H1 (cell line): ENCODE results near the gene ZC4H2. TPM values are rescaled to one million over a fixed set of nuclear protein-coding genes. Genes with fewer than 3 reads are reported as not detected.

Experiments
- CTCF ChIA-PET: fragments of 300-600 bp; sonication (Branson Sonifier 250); formaldehyde crosslinking; loops from one replicate; lab custom pipeline; 2021; ENCODE audit not compliant: partially characterized antibody; lab: Charles Lee
- POLR2A ChIA-PET: fragments of 300-600 bp; sonication (Branson Sonifier 250); formaldehyde crosslinking; loops from one replicate; lab custom pipeline; 2021; ENCODE audit warnings: inconsistent platforms; ENCODE audit not compliant: partially characterized antibody; lab: Charles Lee
- DNase-seq, 2 experiments: peaks; one replicate each; pipeline versions ENCODE4 v3.0.0 to v3.0.0-alpha.2; 2010 to 2022; ENCODE audit warnings: low spot score in 2 of 2, low read depth in 1 of 2, mixed read lengths in 1 of 2
- FAIRE-seq: peaks from 2 replicates; lab custom pipeline; 2011; peaks lifted over from hg19 to GRCh38; lab: Jason Lieb, UNC
- H2AFZ ChIP-seq: 2 replicates; pipeline ENCODE4 v1.8.1; 2012; ENCODE audit warnings: low read length, inconsistent platforms
- H2AK5ac ChIP-seq: 2 replicates; pipeline ENCODE4 v1.6.1; 2013; ENCODE audit warnings: low read depth, low read length
- H2BK120ac ChIP-seq: replicated peaks from 2 replicates; pipeline ENCODE3; 2013; ENCODE audit warnings: low read depth, low read length, inconsistent platforms
- H2BK12ac ChIP-seq: 2 replicates; pipeline ENCODE4 v1.6.1; 2013; ENCODE audit warnings: low read depth, low read length
- H2BK15ac ChIP-seq: 2 replicates; pipeline ENCODE4 v1.6.1; 2013; ENCODE audit warnings: low read length
- H2BK20ac ChIP-seq: 2 replicates; pipeline ENCODE4 v1.6.1; 2013; ENCODE audit warnings: low read length
- H2BK5ac ChIP-seq: 2 replicates; pipeline ENCODE4 v1.6.1; 2013; ENCODE audit warnings: low read depth, low read length
- H3K14ac ChIP-seq: 2 replicates; pipeline ENCODE4 v1.6.1; 2013; ENCODE audit warnings: inconsistent platforms; ENCODE audit not compliant: insufficient read length
- H3K18ac ChIP-seq: 2 replicates; pipeline ENCODE4 v1.6.1; 2013; ENCODE audit warnings: low read length; ENCODE audit errors: extremely low read depth
- H3K23ac ChIP-seq: 2 replicates; pipeline ENCODE4 v1.6.1; 2013; ENCODE audit warnings: inconsistent platforms; ENCODE audit not compliant: insufficient read length
- H3K23me2 ChIP-seq: 2 replicates; pipeline ENCODE4 v1.6.1; 2013; ENCODE audit warnings: low read depth, low read length
- H3K27ac ChIP-seq: 2 replicates; pipeline ENCODE4 v1.6.1; 2011; ENCODE audit warnings: low read depth, low read length, inconsistent platforms
- H3K27me3 ChIP-seq, 4 experiments: replicated peaks in 1 of 4; 1 replicate in 1 of 4; 2 replicates in 3 of 4; pipeline versions ENCODE4 v1.6.1 to v1.8.1; 2011 to 2013; ENCODE audit warnings: low read length in 3 of 4, mild to moderate bottlenecking in 3 of 4, inconsistent platforms in 2 of 4, mixed read lengths in 2 of 4, moderate library complexity in 1 of 4; ENCODE audit not compliant: control insufficient read depth in 3 of 4, insufficient read depth in 3 of 4; ENCODE audit errors: extremely low read depth in 1 of 4
- H3K36me3 ChIP-seq, 4 experiments: 2 replicates each; pipeline versions ENCODE4 v1.6.1 to v1.8.1; 2011 to 2013; ENCODE audit warnings: mild to moderate bottlenecking in 4 of 4, low read length in 3 of 4, moderate library complexity in 2 of 4, control low read depth in 1 of 4, inconsistent platforms in 1 of 4; ENCODE audit not compliant: insufficient read depth in 4 of 4, control insufficient read depth in 2 of 4
- H3K4ac ChIP-seq: replicated peaks from 2 replicates; pipeline ENCODE3; 2013; ENCODE audit warnings: low read length, low read depth, mixed read lengths, inconsistent platforms; ENCODE audit not compliant: insufficient read length
- H3K4me1 ChIP-seq, 4 experiments: replicated peaks in 1 of 4; 1 replicate in 1 of 4; 2 replicates in 3 of 4; pipeline versions ENCODE4 v1.6.1 to v1.8.1; 2011 to 2013; ENCODE audit warnings: low read length in 3 of 4, inconsistent platforms in 2 of 4, mixed read lengths in 1 of 4; ENCODE audit not compliant: insufficient read depth in 4 of 4, control insufficient read depth in 3 of 4
- H3K4me2 ChIP-seq, 2 experiments: 2 replicates each; pipeline versions ENCODE4 v1.6.1 to v1.8.1; 2011 to 2013; ENCODE audit warnings: low read depth in 2 of 2, low read length in 2 of 2, control low read depth in 1 of 2, inconsistent platforms in 1 of 2, mild to moderate bottlenecking in 1 of 2; ENCODE audit not compliant: insufficient read depth in 1 of 2
- H3K4me3 ChIP-seq, 4 experiments: fragments of 200-600, 300-600 bp in 1 of 4; sonication (generic), shearing (Covaris generic), sonication (Bioruptor Twin) in 1 of 4; 2 replicates each; pipeline versions ENCODE4 v1.5.1 to v1.8.1; 2011 to 2016; ENCODE audit warnings: low read length in 4 of 4, low read depth in 3 of 4, control low read depth in 2 of 4, inconsistent platforms in 2 of 4, mild to moderate bottlenecking in 2 of 4, mixed read lengths in 1 of 4, moderate library complexity in 1 of 4; ENCODE audit not compliant: insufficient read depth in 2 of 4; ENCODE audit errors: extremely low read depth in 1 of 4
- H3K56ac ChIP-seq: replicated peaks from 2 replicates; pipeline ENCODE3; 2013; ENCODE audit warnings: low read depth, mild to moderate bottlenecking, mixed read lengths, low read length, inconsistent platforms; ENCODE audit not compliant: insufficient read length
- H3K79me1 ChIP-seq: 2 replicates; pipeline ENCODE4 v1.6.1; 2013; ENCODE audit warnings: low read depth, low read length, control low read depth
- H3K79me2 ChIP-seq, 2 experiments: 2 replicates each; pipeline versions ENCODE4 v1.6.1 to v1.8.1; 2012 to 2013; ENCODE audit warnings: low read length in 2 of 2, mild to moderate bottlenecking in 2 of 2, inconsistent platforms in 1 of 2; ENCODE audit not compliant: insufficient read depth in 2 of 2, control insufficient read depth in 1 of 2
- H3K9ac ChIP-seq, 4 experiments: replicated peaks in 1 of 4; 1 replicate in 1 of 4; 2 replicates in 3 of 4; pipeline versions ENCODE4 v1.6.1 to v1.8.1; 2011 to 2013; ENCODE audit warnings: low read depth in 3 of 4, low read length in 3 of 4, control low read depth in 2 of 4, mild to moderate bottlenecking in 2 of 4, moderate library complexity in 2 of 4, inconsistent platforms in 1 of 4; ENCODE audit errors: extremely low read depth in 1 of 4
- H3K9me3 ChIP-seq, 2 experiments: 2 replicates each; pipeline versions ENCODE4 v1.6.1 to v1.8.1; 2012 to 2013; ENCODE audit warnings: mild to moderate bottlenecking in 2 of 2, moderate library complexity in 2 of 2, control low read depth in 1 of 2, inconsistent platforms in 1 of 2, low read depth in 1 of 2, low read length in 1 of 2, mixed read lengths in 1 of 2; ENCODE audit not compliant: insufficient read depth in 2 of 2
- H4K20me1 ChIP-seq, 2 experiments: replicated peaks in 1 of 2; 2 replicates each; pipeline versions ENCODE3 to v1.8.1; 2011 to 2013; ENCODE audit warnings: inconsistent platforms in 2 of 2, low read length in 2 of 2, mild to moderate bottlenecking in 1 of 2; ENCODE audit not compliant: insufficient read depth in 2 of 2, control insufficient read depth in 1 of 2
- H4K5ac ChIP-seq: 2 replicates; pipeline ENCODE4 v1.6.1; 2013; ENCODE audit warnings: low read length, low read depth, mixed read lengths, inconsistent platforms; ENCODE audit not compliant: insufficient read length
- H4K8ac ChIP-seq: 2 replicates; pipeline ENCODE4 v1.8.0; 2013; ENCODE audit warnings: mild to moderate bottlenecking, moderate library complexity, low read length, inconsistent platforms; ENCODE audit not compliant: insufficient read depth; ENCODE audit errors: extremely low read depth
- H4K91ac ChIP-seq: replicated peaks from 2 replicates; pipeline ENCODE3; 2013; ENCODE audit warnings: low read length, mixed read lengths, inconsistent platforms; ENCODE audit not compliant: insufficient read length
- CBX5 ChIP-seq: fragments of 300-800, 300-1000 bp; sonication (generic); IDR thresholded peaks from 2 replicates; pipeline ENCODE4 v1.7.1; 2016; ENCODE audit warnings: antibody characterized with exemption, low read length, low read depth
- RAD21 ChIP-seq, 2 experiments: IDR thresholded peaks in 1 of 2; conservative IDR thresholded peaks in 1 of 2; 2 replicates each; pipeline ENCODE4 v1.6.1; 2011; ENCODE audit warnings: low read depth in 2 of 2, low read length in 2 of 2, improper control_type of control experiment in 1 of 2, inconsistent platforms in 1 of 2, mild to moderate bottlenecking in 1 of 2, moderate library complexity in 1 of 2
- WGBS, 2 experiments: shearing (Covaris generic) in 1 of 2; methylation state at CpG; one replicate each; pipeline versions ENCODE4 v1.1.6 to v1.1.7; 2013 to 2015; ENCODE audit warnings: low lambda C conversion rate in 2 of 2, mixed read lengths in 2 of 2, inconsistent platforms in 1 of 2, low coverage in 1 of 2, missing lambda C conversion rate in 1 of 2; ENCODE audit not compliant: insufficient replicate concordance in 2 of 2, insufficient coverage in 1 of 2, insufficient read length in 1 of 2; ENCODE audit errors: extremely low coverage in 1 of 2, missing lambda C conversion rate in 1 of 2; 5-methylcytosine and 5-hydroxymethylcytosine counted together
- polyA plus RNA-seq, 7 experiments: library from polyadenylated mRNA; depleted of rRNA in 3 of 7; stranded (reverse) in 5 of 7; unstranded in 2 of 7; fragments of >200 nt in 5 of 7; fragments of 200-250 nt in 2 of 7; gene quantifications; 1 replicate in 5 of 7; 2 replicates in 1 of 7; 4 replicates in 1 of 7; pipeline versions ENCODE4 v1.2.1 to v1.2.3, GENCODE V29; 2011 to 2013; ENCODE audit warnings: missing spikeins in 2 of 7, mixed read lengths in 2 of 7
- total RNA-seq: library from RNA; stranded (reverse); fragmentation: NEBNext Ultra II Directional; extraction: Animal tissue kit (Norgen Biotek cat#: 25700); gene quantifications from 2 replicates; pipeline ENCODE4 v1.2.1, GENCODE V29; 2021
- TF ChIP-seq, protein P1 (sequence below), 3 experiments: IDR thresholded peaks; 1 replicate in 2 of 3; 2 replicates in 1 of 3; pipeline versions ENCODE4 v1.5.1 to v1.6.1; 2011; ENCODE audit warnings: low read length in 3 of 3, mild to moderate bottlenecking in 3 of 3, inconsistent platforms in 2 of 3, low read depth in 1 of 3, moderate library complexity in 1 of 3; ENCODE audit not compliant: insufficient read depth in 1 of 3; ENCODE audit errors: control extremely low read depth in 1 of 3

ZC4H2 gene
- total and polyA plus RNA-seq, 2 of the 8 experiments (the other 6 are each of a cell fraction or from before 2014, with no cell fraction given): 25.9 to 29.3 TPM

DNA sequence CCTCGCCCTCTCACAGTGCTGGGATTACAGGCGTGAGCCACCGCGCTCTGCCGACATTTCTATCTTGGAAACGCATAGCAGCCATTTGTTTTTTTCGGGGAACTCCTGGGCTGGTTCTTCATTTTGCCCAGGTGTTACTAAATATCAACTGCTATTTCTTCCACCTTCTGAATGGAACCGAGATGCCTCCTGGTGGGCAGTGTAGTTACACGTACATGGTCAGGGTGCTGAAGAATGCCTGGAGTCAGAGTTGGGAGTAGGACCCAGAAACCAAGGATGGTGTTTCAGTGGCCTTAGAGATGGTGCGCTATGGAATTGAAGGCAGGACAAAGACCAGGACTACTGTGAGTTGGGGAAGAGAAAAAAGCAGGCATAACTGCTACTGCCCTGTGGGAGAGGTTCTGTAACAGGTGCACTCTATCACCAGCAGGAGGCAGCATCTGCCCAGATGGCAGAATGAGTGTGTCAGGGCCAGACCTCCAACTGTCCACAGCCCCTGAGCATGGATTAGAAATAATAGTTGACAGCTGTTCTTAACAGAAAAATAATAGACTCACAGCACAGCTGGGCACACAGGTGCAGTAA is 81.7 kb downstream of the ZC4H2 start:
- H2BK15ac ChIP-seq: no peak overlapping the region
- no peak overlapping the region for H3K23ac ChIP-seq

More for the DNA sequence above, 81.7 kb downstream of the ZC4H2 start:
- peak; percentile 92 for FAIRE-seq
- Histone ChIP-seq H4K5ac (no peak overlapping the region), H2BK5ac (no peak overlapping the region; the same call in 1 of the 2 replicates), H2BK120ac (no peak overlapping the region), H3K27me3 (no peaks in the 10 kb centered on the region), H3K4me3 (no peak overlapping the region), H3K14ac (no peak overlapping the region), H3K9ac (no peak overlapping the region), H4K20me1 (no peaks in the 10 kb centered on the region), H2BK12ac (no peak overlapping the region; the same call in 1 of the 2 replicates), H3K36me3 (no peaks in the 10 kb centered on the region), H3K56ac (no peak overlapping the region), H4K91ac (no peak overlapping the region), H3K23me2 (no peaks in the 10 kb centered on the region; the same call in 1 of the 2 replicates), H3K18ac (no peak overlapping the region), H3K79me1 (no peaks in the 10 kb centered on the region)
- WGBS, 2 experiments: 86% methylated on average over 6 of the region's 10 CpGs; no CpG with 5 or more reads in 1 of the 2 experiments
- POLR2A ChIA-PET: no interaction called here
- CTCF ChIA-PET: no interaction called here
- peak; percentile 82 to 84 for TF ChIP-seq RAD21 (IDR thresholded peaks at IDR 0.05 in 1 of 2, conservative IDR thresholded peaks at IDR 0.05 in 1 of 2; ENCODE audit: low read depth in 2 of 2, low read length in 2 of 2)
- TF ChIP-seq CBX5: no peak
- TF ChIP-seq, protein P1, sequence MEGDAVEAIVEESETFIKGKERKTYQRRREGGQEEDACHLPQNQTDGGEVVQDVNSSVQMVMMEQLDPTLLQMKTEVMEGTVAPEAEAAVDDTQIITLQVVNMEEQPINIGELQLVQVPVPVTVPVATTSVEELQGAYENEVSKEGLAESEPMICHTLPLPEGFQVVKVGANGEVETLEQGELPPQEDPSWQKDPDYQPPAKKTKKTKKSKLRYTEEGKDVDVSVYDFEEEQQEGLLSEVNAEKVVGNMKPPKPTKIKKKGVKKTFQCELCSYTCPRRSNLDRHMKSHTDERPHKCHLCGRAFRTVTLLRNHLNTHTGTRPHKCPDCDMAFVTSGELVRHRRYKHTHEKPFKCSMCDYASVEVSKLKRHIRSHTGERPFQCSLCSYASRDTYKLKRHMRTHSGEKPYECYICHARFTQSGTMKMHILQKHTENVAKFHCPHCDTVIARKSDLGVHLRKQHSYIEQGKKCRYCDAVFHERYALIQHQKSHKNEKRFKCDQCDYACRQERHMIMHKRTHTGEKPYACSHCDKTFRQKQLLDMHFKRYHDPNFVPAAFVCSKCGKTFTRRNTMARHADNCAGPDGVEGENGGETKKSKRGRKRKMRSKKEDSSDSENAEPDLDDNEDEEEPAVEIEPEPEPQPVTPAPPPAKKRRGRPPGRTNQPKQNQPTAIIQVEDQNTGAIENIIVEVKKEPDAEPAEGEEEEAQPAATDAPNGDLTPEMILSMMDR (IDR thresholded peaks at IDR 0.05; ENCODE audit: control extremely low read depth in 1 of 3, insufficient read depth in 1 of 3, low read depth in 1 of 3, low read length in 3 of 3): peak; percentile 69 to 80 (median 72)
- TF ChIP-seq, all 59 proteins: peak for 2
- Histone ChIP-seq H3K4me1 (no peaks in the 10 kb centered on the region), H3K4ac (no peak overlapping the region), H2BK20ac (no peak overlapping the region), H3K9me3 (peaks cover 6 to 11% of the 10 kb centered on the region in 2 experiments; a peak in 1 of 4 replicates), H3K79me2 (no peaks in the 10 kb centered on the region), H3K27ac (no peak overlapping the region), H2AFZ (no peak overlapping the region), H2AK5ac (no peak overlapping the region), H4K8ac (no peak overlapping the region), H3K4me2 (no peak overlapping the region)
- DNase-seq: peak; percentile 21 to 58
